H1 (cell line): ENCODE data around the gene ECI1. TPM values are rescaled to one million over a fixed set of nuclear protein-coding genes. Genes with fewer than 3 reads are reported as not detected.

Experiments used
- CTCF ChIA-PET: fragments of 300-600 bp; sonication (Branson Sonifier 250); formaldehyde crosslinking; loops from one replicate; lab custom pipeline; 2021; ENCODE audit not compliant: partially characterized antibody; lab: Charles Lee
- POLR2A ChIA-PET: fragments of 300-600 bp; sonication (Branson Sonifier 250); formaldehyde crosslinking; loops from one replicate; lab custom pipeline; 2021; ENCODE audit warnings: inconsistent platforms; ENCODE audit not compliant: partially characterized antibody; lab: Charles Lee
- DNase-seq, 2 experiments: peaks; one replicate each; pipeline versions ENCODE4 v3.0.0 to v3.0.0-alpha.2; 2010 to 2022; ENCODE audit warnings: low spot score in 2 of 2, low read depth in 1 of 2, mixed read lengths in 1 of 2
- FAIRE-seq: peaks from 2 replicates; lab custom pipeline; 2011; peaks lifted over from hg19 to GRCh38; lab: Jason Lieb, UNC
- H2AFZ ChIP-seq: 2 replicates; pipeline ENCODE4 v1.8.1; 2012; ENCODE audit warnings: low read length, inconsistent platforms
- H2AK5ac ChIP-seq: 2 replicates; pipeline ENCODE4 v1.6.1; 2013; ENCODE audit warnings: low read depth, low read length
- H2BK120ac ChIP-seq: replicated peaks from 2 replicates; pipeline ENCODE3; 2013; ENCODE audit warnings: low read depth, low read length, inconsistent platforms
- H2BK12ac ChIP-seq: 2 replicates; pipeline ENCODE4 v1.6.1; 2013; ENCODE audit warnings: low read depth, low read length
- H2BK15ac ChIP-seq: 2 replicates; pipeline ENCODE4 v1.6.1; 2013; ENCODE audit warnings: low read length
- H2BK20ac ChIP-seq: 2 replicates; pipeline ENCODE4 v1.6.1; 2013; ENCODE audit warnings: low read length
- H2BK5ac ChIP-seq: 2 replicates; pipeline ENCODE4 v1.6.1; 2013; ENCODE audit warnings: low read depth, low read length
- H3K14ac ChIP-seq: 2 replicates; pipeline ENCODE4 v1.6.1; 2013; ENCODE audit warnings: inconsistent platforms; ENCODE audit not compliant: insufficient read length
- H3K18ac ChIP-seq: 2 replicates; pipeline ENCODE4 v1.6.1; 2013; ENCODE audit warnings: low read length; ENCODE audit errors: extremely low read depth
- H3K23ac ChIP-seq: 2 replicates; pipeline ENCODE4 v1.6.1; 2013; ENCODE audit warnings: inconsistent platforms; ENCODE audit not compliant: insufficient read length
- H3K23me2 ChIP-seq: 2 replicates; pipeline ENCODE4 v1.6.1; 2013; ENCODE audit warnings: low read depth, low read length
- H3K27ac ChIP-seq: 2 replicates; pipeline ENCODE4 v1.6.1; 2011; ENCODE audit warnings: low read depth, low read length, inconsistent platforms
- H3K27me3 ChIP-seq, 4 experiments: replicated peaks in 1 of 4; 1 replicate in 1 of 4; 2 replicates in 3 of 4; pipeline versions ENCODE4 v1.6.1 to v1.8.1; 2011 to 2013; ENCODE audit warnings: low read length in 3 of 4, mild to moderate bottlenecking in 3 of 4, inconsistent platforms in 2 of 4, mixed read lengths in 2 of 4, moderate library complexity in 1 of 4; ENCODE audit not compliant: control insufficient read depth in 3 of 4, insufficient read depth in 3 of 4; ENCODE audit errors: extremely low read depth in 1 of 4
- H3K36me3 ChIP-seq, 4 experiments: 2 replicates each; pipeline versions ENCODE4 v1.6.1 to v1.8.1; 2011 to 2013; ENCODE audit warnings: mild to moderate bottlenecking in 4 of 4, low read length in 3 of 4, moderate library complexity in 2 of 4, control low read depth in 1 of 4, inconsistent platforms in 1 of 4; ENCODE audit not compliant: insufficient read depth in 4 of 4, control insufficient read depth in 2 of 4
- H3K4ac ChIP-seq: replicated peaks from 2 replicates; pipeline ENCODE3; 2013; ENCODE audit warnings: low read length, low read depth, mixed read lengths, inconsistent platforms; ENCODE audit not compliant: insufficient read length
- H3K4me1 ChIP-seq, 4 experiments: replicated peaks in 1 of 4; 1 replicate in 1 of 4; 2 replicates in 3 of 4; pipeline versions ENCODE4 v1.6.1 to v1.8.1; 2011 to 2013; ENCODE audit warnings: low read length in 3 of 4, inconsistent platforms in 2 of 4, mixed read lengths in 1 of 4; ENCODE audit not compliant: insufficient read depth in 4 of 4, control insufficient read depth in 3 of 4
- H3K4me2 ChIP-seq, 2 experiments: 2 replicates each; pipeline versions ENCODE4 v1.6.1 to v1.8.1; 2011 to 2013; ENCODE audit warnings: low read depth in 2 of 2, low read length in 2 of 2, control low read depth in 1 of 2, inconsistent platforms in 1 of 2, mild to moderate bottlenecking in 1 of 2; ENCODE audit not compliant: insufficient read depth in 1 of 2
- H3K4me3 ChIP-seq, 4 experiments: fragments of 200-600, 300-600 bp in 1 of 4; sonication (generic), shearing (Covaris generic), sonication (Bioruptor Twin) in 1 of 4; 2 replicates each; pipeline versions ENCODE4 v1.5.1 to v1.8.1; 2011 to 2016; ENCODE audit warnings: low read length in 4 of 4, low read depth in 3 of 4, control low read depth in 2 of 4, inconsistent platforms in 2 of 4, mild to moderate bottlenecking in 2 of 4, mixed read lengths in 1 of 4, moderate library complexity in 1 of 4; ENCODE audit not compliant: insufficient read depth in 2 of 4; ENCODE audit errors: extremely low read depth in 1 of 4
- H3K56ac ChIP-seq: replicated peaks from 2 replicates; pipeline ENCODE3; 2013; ENCODE audit warnings: low read depth, mild to moderate bottlenecking, mixed read lengths, low read length, inconsistent platforms; ENCODE audit not compliant: insufficient read length
- H3K79me1 ChIP-seq: 2 replicates; pipeline ENCODE4 v1.6.1; 2013; ENCODE audit warnings: low read depth, low read length, control low read depth
- H3K79me2 ChIP-seq, 2 experiments: 2 replicates each; pipeline versions ENCODE4 v1.6.1 to v1.8.1; 2012 to 2013; ENCODE audit warnings: low read length in 2 of 2, mild to moderate bottlenecking in 2 of 2, inconsistent platforms in 1 of 2; ENCODE audit not compliant: insufficient read depth in 2 of 2, control insufficient read depth in 1 of 2
- H3K9ac ChIP-seq, 4 experiments: replicated peaks in 1 of 4; 1 replicate in 1 of 4; 2 replicates in 3 of 4; pipeline versions ENCODE4 v1.6.1 to v1.8.1; 2011 to 2013; ENCODE audit warnings: low read depth in 3 of 4, low read length in 3 of 4, control low read depth in 2 of 4, mild to moderate bottlenecking in 2 of 4, moderate library complexity in 2 of 4, inconsistent platforms in 1 of 4; ENCODE audit errors: extremely low read depth in 1 of 4
- H3K9me3 ChIP-seq, 2 experiments: 2 replicates each; pipeline versions ENCODE4 v1.6.1 to v1.8.1; 2012 to 2013; ENCODE audit warnings: mild to moderate bottlenecking in 2 of 2, moderate library complexity in 2 of 2, control low read depth in 1 of 2, inconsistent platforms in 1 of 2, low read depth in 1 of 2, low read length in 1 of 2, mixed read lengths in 1 of 2; ENCODE audit not compliant: insufficient read depth in 2 of 2
- H4K20me1 ChIP-seq, 2 experiments: replicated peaks in 1 of 2; 2 replicates each; pipeline versions ENCODE3 to v1.8.1; 2011 to 2013; ENCODE audit warnings: inconsistent platforms in 2 of 2, low read length in 2 of 2, mild to moderate bottlenecking in 1 of 2; ENCODE audit not compliant: insufficient read depth in 2 of 2, control insufficient read depth in 1 of 2
- H4K5ac ChIP-seq: 2 replicates; pipeline ENCODE4 v1.6.1; 2013; ENCODE audit warnings: low read length, low read depth, mixed read lengths, inconsistent platforms; ENCODE audit not compliant: insufficient read length
- H4K8ac ChIP-seq: 2 replicates; pipeline ENCODE4 v1.8.0; 2013; ENCODE audit warnings: mild to moderate bottlenecking, moderate library complexity, low read length, inconsistent platforms; ENCODE audit not compliant: insufficient read depth; ENCODE audit errors: extremely low read depth
- H4K91ac ChIP-seq: replicated peaks from 2 replicates; pipeline ENCODE3; 2013; ENCODE audit warnings: low read length, mixed read lengths, inconsistent platforms; ENCODE audit not compliant: insufficient read length
- CEBPB ChIP-seq: IDR thresholded peaks from 2 replicates; pipeline ENCODE4 v1.6.1; 2012; ENCODE audit warnings: low read depth, low read length
- CHD2 ChIP-seq: IDR thresholded peaks from 2 replicates; pipeline ENCODE4 v1.6.1; 2012; ENCODE audit warnings: low read length, improper control_type of control experiment
- CREB1 ChIP-seq: IDR thresholded peaks from 2 replicates; pipeline ENCODE4 v1.6.1; 2012; ENCODE audit warnings: inconsistent platforms
- CTBP2 ChIP-seq: IDR thresholded peaks from 2 replicates; pipeline ENCODE4 v1.7.0; 2011; ENCODE audit warnings: borderline replicate concordance, mild to moderate bottlenecking, moderate library complexity, mixed read lengths, low read length; ENCODE audit not compliant: insufficient read depth, insufficient read length
- GABPA ChIP-seq: IDR thresholded peaks from 2 replicates; pipeline ENCODE4 v1.6.1; 2011; ENCODE audit warnings: mild to moderate bottlenecking, low read length, moderate library complexity, borderline replicate concordance; ENCODE audit not compliant: insufficient read depth
- NANOG ChIP-seq: IDR thresholded peaks from 2 replicates; pipeline ENCODE4 v1.6.1; 2011; ENCODE audit warnings: low read length, low read depth, mild to moderate bottlenecking, inconsistent platforms; ENCODE audit not compliant: insufficient read depth, poor library complexity, severe bottlenecking
- POU5F1 ChIP-seq: IDR thresholded peaks from 2 replicates; pipeline ENCODE4 v1.6.1; 2011; ENCODE audit warnings: low read depth, mild to moderate bottlenecking, low read length, moderate library complexity
- TAF1 ChIP-seq: IDR thresholded peaks from 2 replicates; pipeline ENCODE4 v1.6.1; 2011; ENCODE audit warnings: mild to moderate bottlenecking, low read depth, low read length
- YY1 ChIP-seq: IDR thresholded peaks from 2 replicates; pipeline ENCODE4 v1.6.1; 2011; ENCODE audit warnings: low read depth, mild to moderate bottlenecking, low read length
- ZNF274 ChIP-seq: IDR thresholded peaks from 2 replicates; pipeline ENCODE4 v1.7.0; 2012; ENCODE audit warnings: low read length, borderline replicate concordance; ENCODE audit errors: extremely low read depth
- whole genome bisulfite sequencing, 2 experiments: shearing (Covaris generic) in 1 of 2; methylation state at CpG; one replicate each; pipeline versions ENCODE4 v1.1.6 to v1.1.7; 2013 to 2015; ENCODE audit warnings: low lambda C conversion rate in 2 of 2, mixed read lengths in 2 of 2, inconsistent platforms in 1 of 2, low coverage in 1 of 2, missing lambda C conversion rate in 1 of 2; ENCODE audit not compliant: insufficient replicate concordance in 2 of 2, insufficient coverage in 1 of 2, insufficient read length in 1 of 2; ENCODE audit errors: extremely low coverage in 1 of 2, missing lambda C conversion rate in 1 of 2; 5-methylcytosine and 5-hydroxymethylcytosine counted together
- polyA plus RNA-seq, 7 experiments: library from polyadenylated mRNA; depleted of rRNA in 3 of 7; stranded (reverse) in 5 of 7; unstranded in 2 of 7; fragments of >200 nt in 5 of 7; fragments of 200-250 nt in 2 of 7; gene quantifications; 1 replicate in 5 of 7; 2 replicates in 1 of 7; 4 replicates in 1 of 7; pipeline versions ENCODE4 v1.2.1 to v1.2.3, GENCODE V29; 2011 to 2013; ENCODE audit warnings: missing spikeins in 2 of 7, mixed read lengths in 2 of 7
- total RNA-seq: library from RNA; stranded (reverse); fragmentation: NEBNext Ultra II Directional; extraction: Animal tissue kit (Norgen Biotek cat#: 25700); gene quantifications from 2 replicates; pipeline ENCODE4 v1.2.1, GENCODE V29; 2021
- TF ChIP-seq, protein P1 (sequence below): IDR thresholded peaks from 2 replicates; pipeline ENCODE4 v1.6.1; 2011; ENCODE audit warnings: low read depth, mild to moderate bottlenecking, low read length; ENCODE audit not compliant: insufficient read depth

The ECI1 gene
- total and polyA plus RNA-seq, 2 of the 8 experiments (the other 6 are each of a cell fraction or from before 2014, with no cell fraction given): 79.5 to 151 TPM

DNA sequence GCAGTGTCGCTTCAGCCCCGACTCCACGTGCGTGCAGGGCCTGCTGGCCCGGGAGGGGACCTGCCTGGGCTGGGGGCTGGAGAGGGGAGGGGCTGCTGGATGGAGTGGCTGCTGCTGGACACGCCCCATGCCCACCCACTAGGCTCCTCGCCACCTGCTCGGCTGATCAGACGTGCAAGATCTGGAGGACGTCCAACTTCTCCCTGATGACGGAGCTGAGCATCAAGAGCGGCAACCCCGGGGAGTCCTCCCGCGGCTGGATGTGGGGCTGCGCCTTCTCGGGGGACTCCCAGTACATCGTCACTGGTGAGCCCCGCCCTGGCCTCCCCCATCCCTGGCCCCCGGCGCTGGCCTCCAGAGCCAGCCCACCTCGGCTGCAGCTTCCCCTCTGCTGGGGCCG lies 43.1 kb downstream of the ECI1 start:
- H2BK15ac ChIP-seq: no peak overlapping the region
- WGBS, 2 experiments: 98% methylated on average over 20 of the region's 23 CpGs; no CpG with 5 or more reads in 1 of the 2 experiments
- H4K5ac ChIP-seq: no peak overlapping the region
- no peak overlapping the region for H3K4ac ChIP-seq
- no peak overlapping the region for H2BK12ac ChIP-seq
- FAIRE-seq: no peak
- H3K27ac ChIP-seq: no peak overlapping the region
- H4K91ac ChIP-seq: no peak overlapping the region
- H3K4me2 ChIP-seq: no peak overlapping the region
- no peak overlapping the region for H2BK20ac ChIP-seq
- H2BK5ac ChIP-seq: no peak overlapping the region
- H3K4me3 ChIP-seq: no peak overlapping the region
- no peak overlapping the region for H2AK5ac ChIP-seq
- peaks cover 0 to 23% (median 12%) of the 10 kb centered on the region in 4 experiments; a peak in 6 of 7 replicates for H3K4me1 ChIP-seq
- no peak overlapping the region; the same call in 1 of the 2 replicates for H4K8ac ChIP-seq
- H4K20me1 ChIP-seq: peaks cover 8 to 31% of the 10 kb centered on the region in 2 experiments
- no peak overlapping the region for H3K9ac ChIP-seq
- CTCF ChIA-PET: interaction anchor here (0.9 to 2.3 kb wide), 2 partner anchors 9 to 39 kb away, joined by 3 to 6 read pairs; no protein-coding TSS in a partner anchor
- H3K9me3 ChIP-seq: no peaks in the 10 kb centered on the region
- H3K14ac ChIP-seq: no peak overlapping the region
- H3K56ac ChIP-seq: no peak overlapping the region
- peaks cover 8 to 42% (median 19%) of the 10 kb centered on the region in 4 experiments; a peak in 6 of 8 replicates for H3K36me3 ChIP-seq
- POLR2A ChIA-PET: interaction anchor here (0.7 to 15.1 kb wide), 12 partner anchors 11 to 324 kb away, joined by 3 to 156 read pairs (median 8); partner anchors contain the start of genes CASKIN1, E4F1, ECI1 and TRAF7
- no peak overlapping the region for H3K18ac ChIP-seq
- no peak overlapping the region for H2BK120ac ChIP-seq
- H3K79me2 ChIP-seq: peaks cover 0 to 14% of the 10 kb centered on the region in 2 experiments; a peak in 2 of 4 replicates
- no peak overlapping the region for H2AFZ ChIP-seq
- peaks cover 10% of the 10 kb centered on the region for H3K79me1 ChIP-seq
- DNase-seq: no peak
- no peak overlapping the region for H3K23ac ChIP-seq
- H3K27me3 ChIP-seq: no peaks in the 10 kb centered on the region
- H3K23me2 ChIP-seq: peaks cover 14% of the 10 kb centered on the region; the same call in 1 of the 2 replicates
- TF ChIP-seq NANOG (no peak), CHD2 (no peak), POU5F1 (no peak), ZNF274 (no peak), CEBPB (no peak), TAF1 (no peak), YY1 (no peak), GABPA (no peak), CREB1 (no peak), CTBP2 (no peak)
- TF ChIP-seq, protein P1, sequence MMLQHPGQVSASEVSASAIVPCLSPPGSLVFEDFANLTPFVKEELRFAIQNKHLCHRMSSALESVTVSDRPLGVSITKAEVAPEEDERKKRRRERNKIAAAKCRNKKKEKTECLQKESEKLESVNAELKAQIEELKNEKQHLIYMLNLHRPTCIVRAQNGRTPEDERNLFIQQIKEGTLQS: no peak
